GM23338 (cell line): Measurements from ENCODE around the gene NOSTRIN. TPM values are rescaled to one million over a fixed set of nuclear protein-coding genes. Genes with fewer than 3 reads are reported as not detected.
A peak's percentile ranks its signal among the peaks of the same experiment; 100 is the strongest.

Experiments
- ATAC-seq: fragments of 200-7000 bp; cut with Tn5 transposase; 3 replicates; pipeline ENCODE4 v1.9.1; 2020
- DNase-seq: peaks from one replicate; pipeline ENCODE4 v3.0.0-alpha.2; 2015; ENCODE audit warnings: low spot score
- H2AFZ ChIP-seq: fragments of 200-600 bp; sonication (generic); 2 replicates; pipeline ENCODE4 v1.8.0; 2016; ENCODE audit warnings: antibody characterized with exemption, mild to moderate bottlenecking, moderate library complexity
- H3F3A ChIP-seq: fragments of 200-600 bp; sonication (generic); replicated peaks from 2 replicates; pipeline ENCODE4 v1.8.0; 2017; ENCODE audit warnings: antibody characterized with exemption, mixed run types, low read depth
- H3K27ac ChIP-seq: fragments of 200-600 bp; sonication (generic); 2 replicates; pipeline ENCODE4 v1.6.1; 2016; ENCODE audit warnings: low read depth
- H3K27me3 ChIP-seq: fragments of 200-600 bp; sonication (generic); 2 replicates; pipeline ENCODE4 v1.8.0; 2016; ENCODE audit warnings: mild to moderate bottlenecking, mixed run types, moderate library complexity; ENCODE audit not compliant: insufficient read depth
- H3K36me3 ChIP-seq: fragments of 200-600 bp; sonication (generic); 2 replicates; pipeline ENCODE4 v1.8.0; 2016; ENCODE audit warnings: mild to moderate bottlenecking; ENCODE audit not compliant: insufficient read depth
- H3K4me1 ChIP-seq: fragments of 200-600 bp; sonication (generic); 2 replicates; pipeline ENCODE4 v1.8.0; 2016; ENCODE audit warnings: mild to moderate bottlenecking, moderate library complexity; ENCODE audit not compliant: insufficient read depth
- H3K4me2 ChIP-seq: fragments of 200-600 bp; sonication (generic); 2 replicates; pipeline ENCODE4 v1.7.1; 2017; ENCODE audit warnings: mixed run types
- H3K4me3 ChIP-seq: fragments of 200-600 bp; sonication (generic); 2 replicates; pipeline ENCODE4 v1.6.1; 2016; ENCODE audit warnings: mixed run types
- H3K79me2 ChIP-seq: fragments of 200-600 bp; sonication (generic); replicated peaks from 2 replicates; pipeline ENCODE4 v1.8.0; 2017; ENCODE audit warnings: mild to moderate bottlenecking; ENCODE audit not compliant: insufficient read depth
- H3K9me2 ChIP-seq: fragments of 200-600 bp; sonication (generic); 2 replicates; pipeline ENCODE4 v1.8.0; 2017; ENCODE audit not compliant: insufficient read depth
- H4K20me1 ChIP-seq: fragments of 200-600 bp; sonication (generic); replicated peaks from 2 replicates; pipeline ENCODE4 v1.8.0; 2017; ENCODE audit warnings: mild to moderate bottlenecking; ENCODE audit not compliant: insufficient read depth
- H3K27ac Mint-ChIP-seq: 2 replicates; pipeline ENCODE4 v1.8.0; 2020; ENCODE audit warnings: inconsistent platforms, mild to moderate bottlenecking, moderate library complexity, mixed read lengths
- H3K27me3 Mint-ChIP-seq: 3 replicates; pipeline ENCODE4 v1.8.0; 2022; ENCODE audit warnings: low read depth, mild to moderate bottlenecking, moderate library complexity, mixed read lengths, inconsistent platforms; ENCODE audit not compliant: insufficient read depth, poor library complexity
- H3K36me3 Mint-ChIP-seq: 3 replicates; pipeline ENCODE4 v1.8.0; 2021; ENCODE audit warnings: low read depth, mild to moderate bottlenecking, inconsistent platforms, moderate library complexity, mixed read lengths
- H3K4me1 Mint-ChIP-seq: 3 replicates; pipeline ENCODE4 v1.8.0; 2020; ENCODE audit warnings: mild to moderate bottlenecking, inconsistent platforms, mixed read lengths
- H3K4me3 Mint-ChIP-seq: 3 replicates; pipeline ENCODE4 v1.8.0; 2021; ENCODE audit warnings: moderate library complexity, mild to moderate bottlenecking, inconsistent platforms, mixed read lengths
- H3K9me3 Mint-ChIP-seq: 3 replicates; pipeline ENCODE4 v1.8.0; 2020; ENCODE audit warnings: moderate library complexity, mild to moderate bottlenecking, inconsistent platforms, mixed read lengths
- CREB1 ChIP-seq: fragments of 250-450 bp; sonication (Bioruptor Pico); IDR thresholded peaks from 2 replicates; pipeline ENCODE4 v1.5.0; 2020; ENCODE audit warnings: low read depth, mild to moderate bottlenecking, moderate library complexity
- CTCF ChIP-seq, 2 experiments: fragments of 200-600 bp in 1 of 2; sonication (generic) in 1 of 2; conservative IDR thresholded peaks; 2 replicates each; pipeline versions ENCODE4 v1.5.1 to v1.6.1; 2016 to 2017; ENCODE audit warnings: antibody characterized with exemption in 2 of 2, low read depth in 2 of 2, mild to moderate bottlenecking in 2 of 2, moderate library complexity in 1 of 2
- ETS1 ChIP-seq: IDR thresholded peaks from 2 replicates; pipeline ENCODE4 v1.6.1; 2016; ENCODE audit warnings: antibody characterized with exemption
- EZH2 ChIP-seq: fragments of 200-600 bp; sonication (generic); IDR thresholded peaks from one replicate; pipeline ENCODE4 v1.8.0; 2017; ENCODE audit warnings: antibody characterized with exemption, mild to moderate bottlenecking, low read depth; ENCODE audit not compliant: unreplicated experiment
- EZH2phosphoT487 ChIP-seq: fragments of 200-600 bp; sonication (generic); IDR thresholded peaks from one replicate; pipeline ENCODE4 v1.8.1; 2018; ENCODE audit warnings: antibody characterized with exemption; ENCODE audit not compliant: unreplicated experiment
- JUNB ChIP-seq: IDR thresholded peaks from one replicate; pipeline ENCODE4 v1.6.1; 2016; ENCODE audit warnings: antibody characterized with exemption; ENCODE audit not compliant: unreplicated experiment
- NANOG ChIP-seq: IDR thresholded peaks from 2 replicates; pipeline ENCODE4 v1.6.1; 2016; ENCODE audit warnings: antibody characterized with exemption, borderline replicate concordance
- POLR2AphosphoS5 ChIP-seq: IDR thresholded peaks from 2 replicates; pipeline ENCODE4 v1.6.1; 2016; ENCODE audit warnings: antibody characterized with exemption, low read depth
- REST ChIP-seq: IDR thresholded peaks from one replicate; pipeline ENCODE4 v1.6.1; 2018; ENCODE audit warnings: antibody characterized with exemption; ENCODE audit not compliant: unreplicated experiment
- STAT1 ChIP-seq: IDR thresholded peaks from one replicate; pipeline ENCODE4 v1.6.1; 2016; ENCODE audit warnings: antibody characterized with exemption; ENCODE audit not compliant: unreplicated experiment
- ZNF114 ChIP-seq: fragments of 250-450 bp; sonication (Bioruptor Pico); IDR thresholded peaks from 2 replicates; pipeline ENCODE4 v1.5.0; 2020; ENCODE audit warnings: mild to moderate bottlenecking, moderate library complexity
- ZNF331 ChIP-seq: fragments of 250-450 bp; sonication (Bioruptor Pico); IDR thresholded peaks from 2 replicates; pipeline ENCODE4 v1.5.0; 2020; ENCODE audit warnings: low read depth, mild to moderate bottlenecking, moderate library complexity
- ZNF462 ChIP-seq: fragments of 250-450 bp; sonication (Bioruptor Pico); IDR thresholded peaks from 2 replicates; pipeline ENCODE4 v1.5.0; 2020; ENCODE audit warnings: mild to moderate bottlenecking, moderate library complexity
- polyA plus RNA-seq: library from polyadenylated mRNA; unstranded; fragments of >200 nt; fragmentation: Nextera tagmentation; extraction: Ambion mirVana; gene quantifications from 2 replicates; pipeline ENCODE4 v1.2.1, GENCODE V29; 2016
- total RNA-seq: library from RNA; depleted of rRNA; stranded (reverse); fragments of >200 nt; shearing (Covaris generic); gene quantifications from 2 replicates; pipeline ENCODE4 v1.2.3, GENCODE V29; 2014

Gene NOSTRIN
- total and polyA plus RNA-seq, 2 experiments from 2014 or later: 1.8 TPM; not detected in 1

- no peaks in the 10 kb centered on the region for H3K79me2 ChIP-seq
Observed at GRCh38 chr2:168811696-168812095, 9.3 kb downstream of the NOSTRIN start.

More at GRCh38 chr2:168811696-168812095, 9.3 kb downstream of the NOSTRIN start:
- no peaks in the 10 kb centered on the region; the same call in 1 of the 2 replicates for H3K9me2 ChIP-seq
- H3F3A ChIP-seq: no peaks in the 10 kb centered on the region
- Mint-ChIP-seq H3K27ac (no peak overlapping the region), H3K9me3 (no peaks in the 10 kb centered on the region), H3K27me3 (no peaks in the 10 kb centered on the region), H3K4me1 (peaks cover 13% of the 10 kb centered on the region), H3K36me3 (no peaks in the 10 kb centered on the region), H3K4me3 (no peak overlapping the region)
- no peaks in the 10 kb centered on the region for H3K36me3 ChIP-seq
- peaks cover 7% of the 10 kb centered on the region; the same call in 1 of the 2 replicates for H3K4me1 ChIP-seq
- no peak overlapping the region for H3K27ac ChIP-seq
- ATAC-seq (no peak), DNase-seq (no peak)
- TF ChIP-seq CREB1 (no peak), NANOG (no peak), POLR2AphosphoS5 (no peak), ZNF331 (CRISPR knock-in tag) (no peak), EZH2 (no peak), ETS1 (no peak), ZNF114 (CRISPR knock-in tag) (no peak), ZNF462 (CRISPR knock-in tag) (no peak), EZH2phosphoT487 (no peak), CTCF (conservative IDR thresholded peaks at IDR 0.05; ENCODE audit: low read depth in 2 of 2) (no peak), REST (no peak), JUNB (no peak), STAT1 (no peak)
- H3K4me2 ChIP-seq: no peak overlapping the region
- H3K4me3 ChIP-seq: no peak overlapping the region
- no peaks in the 10 kb centered on the region for H4K20me1 ChIP-seq
- no peaks in the 10 kb centered on the region for H3K27me3 ChIP-seq
- H2AFZ ChIP-seq: peak overlapping the region; percentile 29
